ENCODE data around the gene DKKL1.

GRCh38 chr19:49380391-49380790 is 16.7 kb downstream of the DKKL1 start:
- TF ChIP-seq CTCF (IDR thresholded peaks at IDR 0.05) (no peak), IRF1 (CRISPR knock-in tag; IDR thresholded peaks at IDR 0.05) (no peak), ATF1 (CRISPR knock-in tag; IDR thresholded peaks at IDR 0.05) (no peak), CBFB (CRISPR knock-in tag; IDR thresholded peaks at IDR 0.05; ENCODE audit: low read depth) (no peak), MAX (CRISPR knock-in tag; IDR thresholded peaks at IDR 0.05) (no peak), ATF2 (CRISPR knock-in tag; IDR thresholded peaks at IDR 0.05; ENCODE audit: borderline replicate concordance, low read depth) (no peak), HMGXB4 (CRISPR knock-in tag; IDR thresholded peaks at IDR 0.05) (no peak), ETV6 (CRISPR knock-in tag; IDR thresholded peaks at IDR 0.05) (no peak), NFYB (CRISPR knock-in tag; conservative IDR thresholded peaks at IDR 0.05; ENCODE audit: low read depth) (no peak), CREM (CRISPR knock-in tag; IDR thresholded peaks at IDR 0.05) (no peak), PREB (CRISPR knock-in tag; IDR thresholded peaks at IDR 0.05; ENCODE audit: borderline replicate concordance) (no peak)
- TF ChIP-seq, protein P1, sequence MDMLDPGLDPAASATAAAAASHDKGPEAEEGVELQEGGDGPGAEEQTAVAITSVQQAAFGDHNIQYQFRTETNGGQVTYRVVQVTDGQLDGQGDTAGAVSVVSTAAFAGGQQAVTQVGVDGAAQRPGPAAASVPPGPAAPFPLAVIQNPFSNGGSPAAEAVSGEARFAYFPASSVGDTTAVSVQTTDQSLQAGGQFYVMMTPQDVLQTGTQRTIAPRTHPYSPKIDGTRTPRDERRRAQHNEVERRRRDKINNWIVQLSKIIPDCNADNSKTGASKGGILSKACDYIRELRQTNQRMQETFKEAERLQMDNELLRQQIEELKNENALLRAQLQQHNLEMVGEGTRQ (CRISPR knock-in tag; IDR thresholded peaks at IDR 0.05), result no peak
- TF ChIP-seq, protein P2, sequence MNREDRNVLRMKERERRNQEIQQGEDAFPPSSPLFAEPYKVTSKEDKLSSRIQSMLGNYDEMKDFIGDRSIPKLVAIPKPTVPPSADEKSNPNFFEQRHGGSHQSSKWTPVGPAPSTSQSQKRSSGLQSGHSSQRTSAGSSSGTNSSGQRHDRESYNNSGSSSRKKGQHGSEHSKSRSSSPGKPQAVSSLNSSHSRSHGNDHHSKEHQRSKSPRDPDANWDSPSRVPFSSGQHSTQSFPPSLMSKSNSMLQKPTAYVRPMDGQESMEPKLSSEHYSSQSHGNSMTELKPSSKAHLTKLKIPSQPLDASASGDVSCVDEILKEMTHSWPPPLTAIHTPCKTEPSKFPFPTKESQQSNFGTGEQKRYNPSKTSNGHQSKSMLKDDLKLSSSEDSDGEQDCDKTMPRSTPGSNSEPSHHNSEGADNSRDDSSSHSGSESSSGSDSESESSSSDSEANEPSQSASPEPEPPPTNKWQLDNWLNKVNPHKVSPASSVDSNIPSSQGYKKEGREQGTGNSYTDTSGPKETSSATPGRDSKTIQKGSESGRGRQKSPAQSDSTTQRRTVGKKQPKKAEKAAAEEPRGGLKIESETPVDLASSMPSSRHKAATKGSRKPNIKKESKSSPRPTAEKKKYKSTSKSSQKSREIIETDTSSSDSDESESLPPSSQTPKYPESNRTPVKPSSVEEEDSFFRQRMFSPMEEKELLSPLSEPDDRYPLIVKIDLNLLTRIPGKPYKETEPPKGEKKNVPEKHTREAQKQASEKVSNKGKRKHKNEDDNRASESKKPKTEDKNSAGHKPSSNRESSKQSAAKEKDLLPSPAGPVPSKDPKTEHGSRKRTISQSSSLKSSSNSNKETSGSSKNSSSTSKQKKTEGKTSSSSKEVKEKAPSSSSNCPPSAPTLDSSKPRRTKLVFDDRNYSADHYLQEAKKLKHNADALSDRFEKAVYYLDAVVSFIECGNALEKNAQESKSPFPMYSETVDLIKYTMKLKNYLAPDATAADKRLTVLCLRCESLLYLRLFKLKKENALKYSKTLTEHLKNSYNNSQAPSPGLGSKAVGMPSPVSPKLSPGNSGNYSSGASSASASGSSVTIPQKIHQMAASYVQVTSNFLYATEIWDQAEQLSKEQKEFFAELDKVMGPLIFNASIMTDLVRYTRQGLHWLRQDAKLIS (CRISPR knock-in tag; IDR thresholded peaks at IDR 0.05; ENCODE audit: borderline replicate concordance), result no peak
- TF ChIP-seq, protein P3, sequence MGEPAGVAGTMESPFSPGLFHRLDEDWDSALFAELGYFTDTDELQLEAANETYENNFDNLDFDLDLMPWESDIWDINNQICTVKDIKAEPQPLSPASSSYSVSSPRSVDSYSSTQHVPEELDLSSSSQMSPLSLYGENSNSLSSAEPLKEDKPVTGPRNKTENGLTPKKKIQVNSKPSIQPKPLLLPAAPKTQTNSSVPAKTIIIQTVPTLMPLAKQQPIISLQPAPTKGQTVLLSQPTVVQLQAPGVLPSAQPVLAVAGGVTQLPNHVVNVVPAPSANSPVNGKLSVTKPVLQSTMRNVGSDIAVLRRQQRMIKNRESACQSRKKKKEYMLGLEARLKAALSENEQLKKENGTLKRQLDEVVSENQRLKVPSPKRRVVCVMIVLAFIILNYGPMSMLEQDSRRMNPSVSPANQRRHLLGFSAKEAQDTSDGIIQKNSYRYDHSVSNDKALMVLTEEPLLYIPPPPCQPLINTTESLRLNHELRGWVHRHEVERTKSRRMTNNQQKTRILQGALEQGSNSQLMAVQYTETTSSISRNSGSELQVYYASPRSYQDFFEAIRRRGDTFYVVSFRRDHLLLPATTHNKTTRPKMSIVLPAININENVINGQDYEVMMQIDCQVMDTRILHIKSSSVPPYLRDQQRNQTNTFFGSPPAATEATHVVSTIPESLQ (CRISPR knock-in tag; IDR thresholded peaks at IDR 0.05), result no peak
